Fibroblast of the aortic adventitia (primary cell): ENCODE results near the gene ADARB2. TPM values are rescaled to one million over a fixed set of nuclear protein-coding genes. Genes with fewer than 3 reads are reported as not detected.

Experiments used
- DNase-seq: peaks from one replicate; pipeline ENCODE4 v3.0.0-alpha.2; 2010; ENCODE audit warnings: low read depth
- H3K4me3 ChIP-seq: 2 replicates; pipeline ENCODE4 v1.5.1; 2011; ENCODE audit warnings: low read depth, mild to moderate bottlenecking, control low read depth, low read length, moderate library complexity
- CTCF ChIP-seq: IDR thresholded peaks from 2 replicates; pipeline ENCODE4 v1.5.1; 2011; ENCODE audit warnings: mild to moderate bottlenecking, low read length, control low read depth, inconsistent platforms; ENCODE audit not compliant: insufficient read depth
- total RNA-seq: library from RNA; depleted of rRNA; stranded (reverse); fragments of >200 nt; gene quantifications from 2 replicates; pipeline ENCODE4 v1.2.3, GENCODE V29; 2012; ENCODE audit warnings: low replicate concordance

The ADARB2 gene
- total RNA-seq, 1 donor = not detected

- DNase-seq = no peak
- H3K4me3 ChIP-seq = no peak overlapping the region
- TF ChIP-seq CTCF = no peak
Observed at GRCh38 chr10:1243486-1244234, 493.7 kb downstream of the ADARB2 start.

GRCh38 chr10:1242975-1243374, 494.4 kb downstream of the ADARB2 start:
- no peak for TF ChIP-seq CTCF
- DNase-seq = no peak
- no peak overlapping the region for H3K4me3 ChIP-seq

- no peak for DNase-seq
- TF ChIP-seq CTCF = no peak
- H3K4me3 ChIP-seq = no peak overlapping the region
Observed at GRCh38 chr10:1241973-1242935, 495.1 kb downstream of the ADARB2 start.

GRCh38 chr10:1241322-1241890, 495.9 kb downstream of the ADARB2 start:
- DNase-seq = no peak
- no peak overlapping the region for H3K4me3 ChIP-seq
- no peak for TF ChIP-seq CTCF

GRCh38 chr10:1240341-1240775, 497.0 kb downstream of the ADARB2 start:
- no peak overlapping the region for H3K4me3 ChIP-seq
- no peak for DNase-seq
- TF ChIP-seq CTCF = no peak

- no peak for DNase-seq
- no peak overlapping the region for H3K4me3 ChIP-seq
- TF ChIP-seq CTCF = no peak
Observed at GRCh38 chr10:1233031-1233430, 504.3 kb downstream of the ADARB2 start.
